GM18502 (cell line): Measurements from ENCODE around the gene RBM8A.
A peak's percentile ranks its signal among the peaks of the same experiment; 100 is the strongest.

Experiments used
- ATAC-seq: cut with Tn5 transposase; IDR thresholded peaks from one replicate; pipeline ENCODE4 v1.9.1; 2021; ENCODE audit warnings: mild to moderate bottlenecking; ENCODE audit not compliant: unreplicated experiment, poor library complexity

The RBM8A gene

GRCh38 chr1:145918144-145918991 is 8.9 kb downstream of the RBM8A start, which contains the start of gene PEX11B:
Gene PEX11B (minus strand): TSS chr1:145918717. CDS start chr1:145918688, 29 bp downstream.
- peak; percentile 88 for ATAC-seq

- no peak for ATAC-seq
Measured at GRCh38 chr1:145917595-145917994, 9.7 kb downstream of the RBM8A start.

- ATAC-seq = no peak
Measured at GRCh38 chr1:145916745-145917144, 10.5 kb downstream of the RBM8A start.

- no peak for ATAC-seq
Measured at GRCh38 chr1:145912128-145912641, 15.1 kb downstream of the RBM8A start.

- no peak for ATAC-seq
Measured at GRCh38 chr1:145908653-145909052, 18.6 kb downstream of the RBM8A start.

GRCh38 chr1:145906954-145907753 is 20.1 kb downstream of the RBM8A start:
- no peak for ATAC-seq

GRCh38 chr1:145901312-145902021 is 25.8 kb downstream of the RBM8A start:
- no peak for ATAC-seq

- no peak for ATAC-seq
Measured at GRCh38 chr1:145898756-145899155, 28.5 kb downstream of the RBM8A start.

- no peak for ATAC-seq
Measured at GRCh38 chr1:145897969-145898368, 29.3 kb downstream of the RBM8A start.

- no peak for ATAC-seq
Measured at GRCh38 chr1:145895471-145895870, 31.8 kb downstream of the RBM8A start.

- ATAC-seq = no peak
Measured at GRCh38 chr1:145893306-145894055, 33.8 kb downstream of the RBM8A start.

- ATAC-seq = no peak
Measured at GRCh38 chr1:145892486-145893087, 34.7 kb downstream of the RBM8A start.

GRCh38 chr1:145891587-145892485 is 35.4 kb downstream of the RBM8A start:
- no peak for ATAC-seq

GRCh38 chr1:145891143-145891542 is 36.1 kb downstream of the RBM8A start:
- ATAC-seq = no peak

GRCh38 chr1:145889722-145890121 is 37.6 kb downstream of the RBM8A start:
- ATAC-seq = no peak

GRCh38 chr1:145887631-145888030 is 39.7 kb downstream of the RBM8A start:
- no peak for ATAC-seq

- ATAC-seq = no peak
Measured at GRCh38 chr1:145886816-145887215, 40.5 kb downstream of the RBM8A start.

GRCh38 chr1:145886390-145886789 is 40.9 kb downstream of the RBM8A start:
- no peak for ATAC-seq
